ENCODE data around the gene TMEM233.
A peak's percentile ranks its signal among the peaks of the same experiment; 100 is the strongest.
"Not testable (repeated sequence)": the region's sequence is repeated elsewhere in the genome, so short reads cannot be mapped to it uniquely, and the experiment has no call there.

Gene TMEM233

GRCh38 chr12:119658166-119658565 is 64.6 kb downstream of the TMEM233 start:
- not testable (repeated sequence) for DNase-seq (ENCODE audit: low spot score)

- DNase-seq (ENCODE audit: low spot score): peak; percentile 51
Observed at GRCh38 chr12:119659289-119659897, 65.8 kb downstream of the TMEM233 start.

- no peak for DNase-seq (ENCODE audit: low spot score)
Observed at GRCh38 chr12:119660076-119660475, 66.5 kb downstream of the TMEM233 start.

- no peak for DNase-seq (ENCODE audit: low spot score)
Observed at GRCh38 chr12:119661882-119662281, 68.3 kb downstream of the TMEM233 start.

GRCh38 chr12:119664642-119665041 is 71.1 kb downstream of the TMEM233 start:
- DNase-seq (ENCODE audit: low spot score): no peak

GRCh38 chr12:119665164-119665929 is 71.8 kb downstream of the TMEM233 start:
- DNase-seq (ENCODE audit: low spot score): no peak

- DNase-seq (ENCODE audit: low spot score): no peak
Observed at GRCh38 chr12:119666226-119666795, 72.7 kb downstream of the TMEM233 start.

- DNase-seq (ENCODE audit: low spot score): no peak
Observed at GRCh38 chr12:119666900-119667576, 73.5 kb downstream of the TMEM233 start.

- peak; percentile 97 for DNase-seq (ENCODE audit: low spot score)
Observed at GRCh38 chr12:119667577-119668323, 74.2 kb downstream of the TMEM233 start, which contains the start of gene PRKAB1. Gene PRKAB1, plus strand, starts transcription at chr12:119668133. Its CDS starts 112 bp downstream, at chr12:119668245.

GRCh38 chr12:119668324-119668841 is 74.8 kb downstream of the TMEM233 start:
- DNase-seq (ENCODE audit: low spot score): no peak

- DNase-seq (ENCODE audit: low spot score): no peak
Observed at GRCh38 chr12:119669744-119670472, 76.3 kb downstream of the TMEM233 start.

- no peak for DNase-seq (ENCODE audit: low spot score)
Observed at GRCh38 chr12:119671070-119671469, 77.5 kb downstream of the TMEM233 start.

- no peak for DNase-seq (ENCODE audit: low spot score)
Observed at GRCh38 chr12:119672194-119672593, 78.6 kb downstream of the TMEM233 start.

- no peak for DNase-seq (ENCODE audit: low spot score)
Observed at GRCh38 chr12:119673634-119674033, 80.1 kb downstream of the TMEM233 start.

- no peak for DNase-seq (ENCODE audit: low spot score)
Observed at GRCh38 chr12:119674560-119674959, 81.0 kb downstream of the TMEM233 start.

- no peak for DNase-seq (ENCODE audit: low spot score)
Observed at GRCh38 chr12:119676022-119676421, 82.4 kb downstream of the TMEM233 start.

GRCh38 chr12:119676573-119676972 is 83.0 kb downstream of the TMEM233 start:
- DNase-seq (ENCODE audit: low spot score): no peak

GRCh38 chr12:119678459-119678858 is 84.9 kb downstream of the TMEM233 start:
- no peak for DNase-seq (ENCODE audit: low spot score)

- no peak for DNase-seq (ENCODE audit: low spot score)
Observed at GRCh38 chr12:119679081-119679480, 85.5 kb downstream of the TMEM233 start.

GRCh38 chr12:119679490-119679889 is 85.9 kb downstream of the TMEM233 start:
- no peak for DNase-seq (ENCODE audit: low spot score)

- no peak for DNase-seq (ENCODE audit: low spot score)
Observed at GRCh38 chr12:119681111-119681510, 87.5 kb downstream of the TMEM233 start.

All from COLO829 (cell line).